Activated T-cell treated with anti-CD3 and anti-CD28 coated beads, Interleukin-2, amount 50 U/mL, for 4 hours (primary cell): Measurements from ENCODE around the gene TCERG1L. TPM values are rescaled to one million over a fixed set of nuclear protein-coding genes. Genes with fewer than 3 reads are reported as not detected.
"Not testable (repeated sequence)": the region's sequence is repeated elsewhere in the genome, so short reads cannot be mapped to it uniquely, and the experiment has no call there.

Experiments used
- ATAC-seq, 2 donors: fragments of 200-7000 bp; cut with Tn5 transposase; one replicate each; pipeline ENCODE4 v1.10.0; 2021
- DNase-seq: peaks from one replicate; pipeline ENCODE4 v3.0.0-alpha.2; 2020
- H3K27me3 Mint-ChIP-seq: one replicate; pipeline ENCODE4 v1.8.0; 2021; ENCODE audit warnings: low read depth, mixed read lengths
- H3K36me3 Mint-ChIP-seq: one replicate; pipeline ENCODE4 v1.8.0; 2022; ENCODE audit warnings: mixed read lengths; ENCODE audit not compliant: insufficient read depth
- H3K4me1 Mint-ChIP-seq: one replicate; pipeline ENCODE4 v1.8.0; 2021; ENCODE audit warnings: low read depth, mixed read lengths
- H3K4me3 Mint-ChIP-seq: one replicate; pipeline ENCODE4 v1.8.0; 2021; ENCODE audit warnings: mild to moderate bottlenecking, moderate library complexity, mixed read lengths
- H3K9me3 Mint-ChIP-seq: one replicate; pipeline ENCODE4 v1.8.0; 2021; ENCODE audit warnings: mixed read lengths
- total RNA-seq, 3 donors: library from RNA; stranded (reverse); gene quantifications; one replicate each; pipeline ENCODE4 v1.2.1, GENCODE V29; 2021

The TCERG1L gene
- total RNA-seq, 3 donors from 2014 or later = 0.11 to 0.13 TPM; not detected in 1

DNA sequence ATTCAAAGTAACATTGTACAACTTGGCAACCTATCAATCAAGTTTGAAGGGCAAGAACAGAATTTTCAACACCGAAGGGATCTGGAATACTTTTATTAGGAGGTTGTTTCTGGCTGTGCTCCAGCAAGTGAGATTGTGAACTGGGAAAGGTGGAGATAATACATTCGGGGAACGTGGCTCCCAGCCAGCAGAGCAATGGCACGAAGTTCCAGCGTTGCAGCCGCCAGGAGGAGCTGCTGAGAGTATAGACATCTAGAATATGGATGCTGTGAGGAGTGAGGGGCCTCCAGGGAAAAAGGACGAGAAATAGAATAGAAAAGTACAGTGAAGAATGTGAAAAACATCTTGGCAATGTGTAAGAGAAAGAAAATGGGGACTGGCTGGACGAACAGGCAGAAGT is 69.5 kb downstream of the TCERG1L start:
- DNase-seq = no peak
- no peak for ATAC-seq
- no peaks in the 10 kb centered on the region for H3K36me3 Mint-ChIP-seq
- no peaks in the 10 kb centered on the region for H3K9me3 Mint-ChIP-seq
- no peak overlapping the region for H3K4me3 Mint-ChIP-seq
- peaks cover 2% of the 10 kb centered on the region for H3K27me3 Mint-ChIP-seq
- no peaks in the 10 kb centered on the region for H3K4me1 Mint-ChIP-seq

DNA sequence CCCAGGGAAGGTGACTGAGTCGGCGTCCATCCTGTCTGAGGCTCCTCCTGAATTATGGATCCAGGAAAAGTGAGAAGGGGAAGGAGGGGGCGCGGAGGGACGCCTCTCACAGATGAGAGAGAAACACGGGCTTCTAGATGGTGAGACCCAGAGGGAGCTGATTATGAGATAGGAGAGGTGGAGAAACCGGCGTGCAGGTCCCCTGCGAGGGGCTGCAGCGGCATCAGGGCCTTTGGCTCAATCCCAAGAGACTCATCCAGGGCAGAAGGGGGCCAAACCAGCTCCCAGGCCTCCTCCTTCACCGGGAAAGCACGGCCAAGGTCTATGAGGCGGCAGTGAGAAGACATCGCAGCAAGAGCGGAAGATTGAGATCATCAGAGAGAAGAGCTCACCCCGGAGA is 70.8 kb downstream of the TCERG1L start:
- DNase-seq (no peak), ATAC-seq (no peak)
- Mint-ChIP-seq H3K4me1 (no peaks in the 10 kb centered on the region), H3K36me3 (no peaks in the 10 kb centered on the region), H3K4me3 (no peak overlapping the region), H3K9me3 (no peaks in the 10 kb centered on the region), H3K27me3 (peaks cover 2% of the 10 kb centered on the region)

DNA sequence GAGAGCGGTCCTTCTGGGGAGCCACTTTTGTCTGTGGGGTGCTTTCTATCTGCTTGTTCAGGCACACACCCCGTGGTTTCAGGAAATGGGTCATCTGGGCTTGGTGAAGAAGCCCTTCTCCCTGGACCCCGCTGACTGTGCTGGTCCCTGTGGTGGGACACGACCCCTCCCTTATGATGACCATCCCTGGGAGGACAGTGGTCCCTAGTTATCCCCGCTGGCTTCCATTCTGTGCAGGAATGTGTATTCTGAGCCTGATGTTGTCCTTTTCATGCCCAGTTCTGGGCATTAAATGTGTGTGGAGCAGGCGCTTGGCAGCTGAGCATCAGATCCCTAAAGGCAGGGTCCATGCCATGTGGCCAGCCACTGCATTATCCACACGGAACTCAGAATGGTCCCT is 71.6 kb downstream of the TCERG1L start:
- Mint-ChIP-seq H3K36me3 (no peaks in the 10 kb centered on the region), H3K27me3 (peaks cover 2% of the 10 kb centered on the region), H3K4me3 (no peak overlapping the region), H3K9me3 (no peaks in the 10 kb centered on the region), H3K4me1 (no peaks in the 10 kb centered on the region)
- ATAC-seq (no peak), DNase-seq (no peak)

DNA sequence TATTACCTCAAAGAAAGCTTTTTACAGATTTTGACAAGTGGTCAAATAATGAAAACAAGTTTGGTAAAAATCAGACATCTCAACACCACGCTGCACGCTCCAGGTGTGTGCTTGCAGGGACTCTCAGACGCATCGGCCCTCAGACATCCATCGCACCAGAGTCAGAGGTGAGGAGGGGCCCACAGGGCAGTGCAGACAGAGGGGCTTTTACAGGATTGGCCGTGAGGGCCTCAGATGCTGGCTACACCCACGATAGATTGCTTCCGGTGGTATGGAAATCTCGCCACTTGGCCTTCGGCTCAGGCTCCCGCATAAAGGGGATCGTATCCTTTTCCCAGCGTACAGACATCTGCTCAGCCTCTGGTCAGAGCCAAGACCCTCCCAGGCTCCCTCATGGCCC is 72.1 kb downstream of the TCERG1L start:
- Mint-ChIP-seq H3K4me1 (no peaks in the 10 kb centered on the region), H3K9me3 (no peaks in the 10 kb centered on the region), H3K27me3 (peaks cover 2% of the 10 kb centered on the region), H3K36me3 (no peaks in the 10 kb centered on the region), H3K4me3 (no peak overlapping the region)
- DNase-seq (no peak), ATAC-seq (no peak)

DNA sequence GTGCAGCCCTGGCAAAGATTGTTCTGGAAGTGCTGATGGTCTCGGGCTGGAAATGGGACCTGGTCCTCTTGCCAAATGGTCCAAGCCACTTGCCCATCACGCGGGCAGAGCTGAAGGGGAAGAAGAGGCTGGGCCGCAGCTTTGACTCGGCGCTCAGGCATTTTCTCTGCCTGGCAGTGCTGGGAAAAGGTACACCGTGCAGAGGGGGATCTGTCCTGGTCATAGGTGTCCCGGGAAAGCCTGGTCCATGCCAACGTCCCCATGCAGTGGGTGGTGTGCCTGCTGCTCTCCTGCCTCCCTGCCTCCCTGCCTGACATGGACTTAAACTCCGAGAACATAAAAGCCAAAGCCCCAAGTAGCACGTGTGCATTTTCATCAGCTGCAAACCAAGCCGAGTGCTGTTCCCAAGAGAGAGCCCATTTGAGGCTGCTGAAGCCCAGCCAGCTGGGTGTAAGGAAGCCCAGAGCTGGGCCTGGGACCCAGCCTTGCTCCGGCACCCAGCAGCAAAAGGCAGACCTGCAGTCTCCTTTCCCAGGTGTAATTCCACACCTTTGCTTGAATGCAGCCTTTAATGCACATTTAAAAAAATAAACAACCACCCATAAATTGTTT is 72.7 kb downstream of the TCERG1L start:
- Mint-ChIP-seq H3K4me3 (no peak overlapping the region), H3K36me3 (no peaks in the 10 kb centered on the region), H3K9me3 (peaks cover 3% of the 10 kb centered on the region), H3K27me3 (peaks cover 2% of the 10 kb centered on the region), H3K4me1 (no peaks in the 10 kb centered on the region)
- no peak for DNase-seq
- no peak for ATAC-seq

DNA sequence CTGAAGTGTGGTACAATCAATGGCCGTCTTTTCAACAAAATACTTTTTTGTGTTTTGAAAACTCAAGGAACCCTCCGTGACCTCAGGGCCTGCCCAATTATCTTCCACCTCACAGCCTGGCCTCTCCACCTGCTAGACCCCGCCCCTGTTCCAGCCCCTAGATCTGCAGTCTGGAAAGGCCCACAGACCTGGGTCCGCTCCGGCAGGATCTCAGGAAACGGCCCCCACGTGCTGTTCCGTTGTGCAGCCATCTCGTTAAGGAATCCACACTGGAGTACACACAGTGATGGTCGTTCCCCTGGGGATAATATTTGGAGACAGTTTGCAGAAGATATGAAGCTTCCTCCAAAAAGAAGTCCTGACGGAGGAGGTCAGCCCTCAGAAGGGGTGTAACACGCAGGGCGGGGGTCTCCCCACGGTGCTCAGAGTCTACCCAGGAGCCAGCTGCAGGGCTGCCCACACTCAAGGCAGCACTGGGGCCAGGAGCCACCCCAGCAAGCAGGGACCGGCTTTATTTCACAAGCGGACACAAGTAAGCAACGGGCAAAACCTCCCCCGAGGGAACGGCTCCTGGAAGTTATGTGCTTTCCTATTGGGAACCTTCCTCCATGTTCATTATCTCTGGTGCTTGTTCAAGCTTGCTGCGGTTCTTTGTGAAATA is 73.4 kb downstream of the TCERG1L start:
- Mint-ChIP-seq H3K9me3 (peaks cover 4% of the 10 kb centered on the region), H3K36me3 (no peaks in the 10 kb centered on the region), H3K4me3 (no peak overlapping the region), H3K4me1 (no peaks in the 10 kb centered on the region), H3K27me3 (peaks cover 2% of the 10 kb centered on the region)
- ATAC-seq (no peak), DNase-seq (no peak)

DNA sequence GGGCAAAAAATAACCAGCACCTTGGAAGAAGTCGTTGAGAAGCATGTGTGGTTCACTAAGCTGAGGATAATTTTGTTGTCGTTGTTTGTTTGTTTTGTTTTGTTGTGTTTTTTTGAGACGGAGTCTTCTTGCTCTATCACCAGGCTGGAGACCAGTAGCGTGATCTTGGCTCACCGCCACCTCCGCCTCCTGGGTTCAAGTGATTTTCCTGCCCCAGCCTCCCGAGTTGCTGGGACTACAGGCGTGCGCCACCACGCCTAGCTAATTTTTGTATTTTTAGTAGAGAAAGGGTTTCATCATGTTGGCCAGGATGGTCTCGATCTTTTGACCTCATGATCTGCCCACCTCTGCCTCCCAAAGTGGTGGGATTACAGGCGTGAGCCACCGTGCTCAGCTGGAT is 76.9 kb downstream of the TCERG1L start:
- not testable (repeated sequence) for DNase-seq, ATAC-seq, H3K4me3 Mint-ChIP-seq, H3K36me3 Mint-ChIP-seq, H3K9me3 Mint-ChIP-seq, H3K27me3 Mint-ChIP-seq, H3K4me1 Mint-ChIP-seq

DNA sequence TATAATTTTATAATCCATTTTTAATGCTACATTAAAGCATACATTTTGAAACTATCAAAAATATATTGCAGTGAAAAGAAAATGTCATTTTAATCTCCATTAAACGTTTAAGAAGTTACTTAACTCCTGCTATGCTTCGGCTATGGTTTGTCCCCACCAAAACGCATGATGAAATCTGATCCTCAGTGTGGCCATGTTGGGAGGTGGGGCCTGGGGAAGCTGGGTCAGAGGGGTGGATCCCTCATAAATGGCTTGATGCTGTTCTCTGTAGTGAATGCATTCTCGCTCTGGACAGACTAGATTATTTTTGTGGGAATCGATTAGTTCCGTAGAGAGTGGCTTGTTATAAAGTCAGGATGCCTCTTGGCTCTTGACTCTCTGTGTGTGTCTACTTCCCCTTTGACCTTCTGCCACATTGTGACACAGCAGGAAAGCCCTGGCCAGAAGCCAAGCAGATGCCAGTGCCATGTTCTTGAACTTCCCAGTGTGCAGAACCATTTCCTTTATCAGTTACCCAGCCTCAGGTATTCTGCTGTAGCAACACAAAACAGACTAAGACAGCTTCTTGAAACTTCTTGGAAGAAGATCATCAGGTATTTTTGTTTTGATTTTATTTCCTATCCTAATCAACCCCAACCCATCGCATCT is 77.8 kb downstream of the TCERG1L start:
- ATAC-seq (no peak), DNase-seq (no peak)
- peaks cover 4% of the 10 kb centered on the region for H3K9me3 Mint-ChIP-seq

DNA sequence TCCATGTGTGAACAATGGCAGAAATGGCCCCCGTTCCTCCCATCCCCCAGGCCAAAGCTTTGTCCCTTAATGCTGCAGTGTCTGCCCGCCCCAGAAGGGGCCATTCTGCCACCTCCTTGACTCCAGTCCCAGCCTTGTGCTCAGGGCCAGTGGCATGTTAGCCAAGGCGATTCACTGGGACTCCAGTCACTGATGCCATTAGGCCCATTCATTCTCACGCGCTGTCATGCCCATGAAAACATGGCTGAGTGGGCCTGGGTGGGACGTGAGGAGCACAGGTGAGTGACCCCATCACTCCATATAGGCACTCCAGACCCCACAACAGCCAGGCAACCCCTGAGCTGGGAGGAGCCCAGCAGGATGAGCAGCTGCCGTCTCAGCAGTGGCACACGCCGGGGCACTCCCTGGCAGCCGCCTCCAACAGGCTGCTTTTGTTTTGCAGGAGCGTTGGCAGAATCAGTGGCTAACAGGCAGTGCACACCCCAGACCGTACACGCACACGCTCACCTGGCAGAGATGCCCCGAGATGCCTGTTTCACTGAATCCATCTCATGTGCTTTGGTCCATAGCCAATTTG is 79.5 kb downstream of the TCERG1L start:
- ATAC-seq (no peak), DNase-seq (no peak)
- no peaks in the 10 kb centered on the region for H3K4me1 Mint-ChIP-seq

More for the DNA sequence above, 77.8 kb downstream of the TCERG1L start:
- Mint-ChIP-seq H3K27me3 (no peaks in the 10 kb centered on the region), H3K4me3 (no peak overlapping the region), H3K4me1 (no peaks in the 10 kb centered on the region), H3K36me3 (no peaks in the 10 kb centered on the region)

DNA sequence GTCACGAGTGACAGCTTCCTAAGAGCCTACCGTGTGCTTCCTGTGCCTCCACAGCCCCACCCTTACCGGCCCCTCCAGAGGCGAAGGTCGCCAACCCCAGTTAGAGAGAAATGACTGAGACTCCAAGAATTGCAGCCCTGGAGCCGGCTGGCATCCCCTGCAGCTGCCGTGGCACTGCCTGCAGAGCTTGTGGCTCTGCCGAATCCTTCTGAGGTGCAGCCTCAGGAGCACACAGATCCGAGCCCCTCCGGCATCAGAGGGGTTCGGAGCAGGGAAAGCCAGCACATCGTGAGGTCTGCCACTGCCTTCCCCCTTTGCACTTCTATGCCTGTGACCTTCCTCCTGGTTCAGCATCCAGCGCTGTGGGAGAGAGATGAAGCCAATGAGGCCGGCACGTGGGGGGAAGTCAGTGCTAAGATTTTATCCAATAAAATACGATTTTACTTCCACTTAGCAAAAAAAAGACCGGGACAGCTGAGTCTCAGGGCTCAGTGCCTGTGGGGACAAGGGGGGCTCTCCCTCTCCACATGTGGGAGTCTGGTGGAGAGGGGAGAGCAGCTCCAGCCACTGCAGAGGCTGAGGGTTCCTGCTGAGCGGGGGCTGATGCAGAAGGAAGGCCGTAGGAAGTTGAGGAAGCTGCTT is 80.1 kb downstream of the TCERG1L start:
- no peaks in the 10 kb centered on the region for H3K4me1 Mint-ChIP-seq
- H3K9me3 Mint-ChIP-seq = peaks cover 4% of the 10 kb centered on the region
- no peak overlapping the region for H3K4me3 Mint-ChIP-seq
- H3K36me3 Mint-ChIP-seq = no peaks in the 10 kb centered on the region
- no peak for ATAC-seq
- DNase-seq = no peak
- H3K27me3 Mint-ChIP-seq = no peaks in the 10 kb centered on the region

More for the DNA sequence above, 79.5 kb downstream of the TCERG1L start:
- Mint-ChIP-seq H3K4me3 (no peak overlapping the region), H3K36me3 (no peaks in the 10 kb centered on the region), H3K27me3 (no peaks in the 10 kb centered on the region), H3K9me3 (peaks cover 4% of the 10 kb centered on the region)

DNA sequence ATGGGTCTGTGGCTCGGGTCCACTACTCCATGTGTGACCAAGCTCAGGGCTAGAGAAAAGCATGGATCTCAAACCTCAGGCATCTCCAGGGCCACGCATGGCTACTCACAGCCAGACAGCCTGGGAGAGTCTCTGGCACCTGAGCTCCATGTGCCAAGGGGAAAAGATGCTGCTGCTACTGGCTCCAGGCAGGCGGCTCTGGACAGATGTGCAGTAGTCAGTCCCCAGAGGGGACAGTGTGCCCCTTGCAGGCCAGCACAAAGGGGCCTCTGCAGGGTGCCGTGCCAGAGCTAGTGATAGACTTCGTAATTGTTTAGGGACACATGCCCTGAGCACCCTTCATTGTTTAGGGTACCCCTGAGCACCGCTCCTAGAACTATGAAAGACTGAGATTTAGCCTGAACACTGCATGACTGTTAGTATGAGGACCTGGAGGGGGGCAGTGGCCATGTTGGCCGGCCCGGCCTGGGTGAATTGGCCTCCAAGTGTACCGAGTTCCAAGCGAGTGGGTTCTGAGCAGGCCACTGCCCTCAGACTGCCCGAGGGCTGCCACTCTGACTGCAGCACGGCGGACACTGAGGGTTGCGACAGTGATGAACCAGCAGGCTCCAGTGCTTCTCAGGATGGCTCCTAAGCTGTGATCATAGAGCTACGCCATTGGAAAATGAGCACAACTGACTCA is 80.7 kb downstream of the TCERG1L start:
- H3K27me3 Mint-ChIP-seq = no peaks in the 10 kb centered on the region
- ATAC-seq = no peak
- no peaks in the 10 kb centered on the region for H3K4me1 Mint-ChIP-seq
- no peaks in the 10 kb centered on the region for H3K36me3 Mint-ChIP-seq
- H3K9me3 Mint-ChIP-seq = peaks cover 4% of the 10 kb centered on the region
- no peak for DNase-seq
- H3K4me3 Mint-ChIP-seq = no peak overlapping the region

DNA sequence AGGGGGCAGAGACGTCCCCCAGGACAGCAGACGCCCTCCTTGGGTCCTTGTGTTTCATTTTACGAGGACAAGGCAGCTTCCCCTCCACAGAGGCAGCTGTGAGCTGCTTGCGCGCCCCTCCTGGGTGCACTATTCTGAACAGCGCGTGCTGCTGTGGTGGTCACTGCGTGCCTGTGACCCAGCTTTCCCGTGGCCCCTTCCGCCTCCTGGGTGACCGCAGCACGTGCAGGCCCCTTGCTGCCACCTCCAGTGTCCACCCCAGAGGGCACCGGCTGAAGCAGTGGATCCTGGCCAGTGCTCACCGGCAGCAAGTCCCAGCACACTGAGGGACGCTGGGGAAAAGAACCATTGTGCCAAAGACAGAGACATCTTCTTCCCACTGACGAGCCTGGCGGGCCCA is 81.4 kb downstream of the TCERG1L start:
- Mint-ChIP-seq H3K4me1 (no peaks in the 10 kb centered on the region), H3K36me3 (no peaks in the 10 kb centered on the region), H3K4me3 (no peak overlapping the region), H3K27me3 (no peaks in the 10 kb centered on the region), H3K9me3 (peaks cover 4% of the 10 kb centered on the region)
- ATAC-seq = no peak
- DNase-seq = no peak

DNA sequence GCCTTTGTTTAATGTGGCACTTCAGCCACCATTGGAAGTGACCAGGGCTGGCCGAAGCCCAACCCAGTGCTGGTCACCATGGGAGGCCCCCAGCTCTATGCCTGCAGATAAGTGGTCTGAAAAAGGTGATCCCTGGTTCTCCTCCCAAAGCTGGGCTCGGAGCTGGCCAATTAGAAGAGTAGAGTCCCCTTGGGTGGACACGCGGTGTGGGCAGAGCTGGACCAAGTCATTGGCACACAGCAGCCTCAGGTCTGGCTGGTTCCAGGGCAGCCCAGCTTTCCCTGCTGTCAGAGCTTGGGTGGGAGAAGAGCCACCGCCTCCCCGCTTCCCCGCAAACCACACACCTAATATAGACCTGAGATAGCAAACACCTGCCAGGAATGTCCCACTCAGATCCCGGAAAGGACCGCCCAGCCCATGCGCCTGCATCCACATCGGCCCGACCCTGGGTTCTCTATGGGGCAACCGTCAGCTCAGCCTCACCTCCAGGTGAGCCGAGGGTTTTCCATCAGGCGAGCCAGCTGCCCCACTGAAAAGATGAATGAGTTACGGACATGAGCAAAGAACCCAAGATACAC is 84.3 kb downstream of the TCERG1L start:
- Mint-ChIP-seq H3K4me1 (no peaks in the 10 kb centered on the region), H3K36me3 (no peaks in the 10 kb centered on the region), H3K27me3 (no peaks in the 10 kb centered on the region), H3K9me3 (no peaks in the 10 kb centered on the region), H3K4me3 (no peak overlapping the region)
- ATAC-seq = no peak
- DNase-seq = no peak
